ENCODE measurements around the gene NOCT. TPM values are rescaled to one million over a fixed set of nuclear protein-coding genes. Genes with fewer than 3 reads are reported as not detected.
"Not testable (repeated sequence)": the region's sequence is repeated elsewhere in the genome, so short reads cannot be mapped to it uniquely, and the experiment has no call there.

The NOCT gene
- total RNA-seq, 2 donors from 2014 or later, result 4.5 to 13.5 TPM

- Histone ChIP-seq H3K36me3 (no peaks in the 10 kb centered on the region), H3K27ac (no peak overlapping the region), H3K4me3 (no peak overlapping the region), H3K4me1 (no peaks in the 10 kb centered on the region), H3K27me3 (no peaks in the 10 kb centered on the region), H3K9ac (ENCODE audit: low read depth in 2 of 2, low read length in 2 of 2) (no peak overlapping the region), H3K9me3 (no peaks in the 10 kb centered on the region)
- no peak for TF ChIP-seq CTCF (IDR thresholded peaks at IDR 0.05)
- intact Hi-C loops (cut with DNase I), result no loop called here
- no peak for DNase-seq
These were observed 32.8 kb upstream of the NOCT start for GRCh38 chr4:138982754-138983153.

- H3K9ac ChIP-seq (ENCODE audit: low read depth in 2 of 2, low read length in 2 of 2), result no peak overlapping the region
- DNase-seq, result no peak
- no peak overlapping the region for H3K27ac ChIP-seq
- no peaks in the 10 kb centered on the region for H3K36me3 ChIP-seq
- no peak for TF ChIP-seq CTCF (IDR thresholded peaks at IDR 0.05)
- intact Hi-C loops (cut with DNase I), result no loop called here
- H3K4me1 ChIP-seq, result no peaks in the 10 kb centered on the region
- no peaks in the 10 kb centered on the region for H3K9me3 ChIP-seq
- no peaks in the 10 kb centered on the region for H3K27me3 ChIP-seq
- no peak overlapping the region for H3K4me3 ChIP-seq
These were observed 31.9 kb upstream of the NOCT start for GRCh38 chr4:138983690-138984089.

GRCh38 chr4:138984647-138985046, 30.9 kb upstream of the NOCT start:
- no peak overlapping the region for H3K27ac ChIP-seq
- H3K9ac ChIP-seq (ENCODE audit: low read depth in 2 of 2, low read length in 2 of 2), result no peak overlapping the region
- H3K9me3 ChIP-seq, result no peaks in the 10 kb centered on the region
- H3K4me1 ChIP-seq, result no peaks in the 10 kb centered on the region
- no peak for TF ChIP-seq CTCF (IDR thresholded peaks at IDR 0.05)
- no peaks in the 10 kb centered on the region for H3K27me3 ChIP-seq
- no peak for DNase-seq
- intact Hi-C loops (cut with DNase I), result no loop called here
- H3K36me3 ChIP-seq, result no peaks in the 10 kb centered on the region
- H3K4me3 ChIP-seq, result no peak overlapping the region

- DNase-seq, result no peak
- Histone ChIP-seq H3K9ac (ENCODE audit: low read depth in 2 of 2, low read length in 2 of 2) (no peak overlapping the region), H3K36me3 (no peaks in the 10 kb centered on the region), H3K27me3 (no peaks in the 10 kb centered on the region), H3K27ac (no peak overlapping the region), H3K4me3 (no peak overlapping the region), H3K4me1 (no peaks in the 10 kb centered on the region), H3K9me3 (no peaks in the 10 kb centered on the region)
- intact Hi-C loops (cut with DNase I), result no loop called here
- no peak for TF ChIP-seq CTCF (IDR thresholded peaks at IDR 0.05)
These were observed 22.9 kb upstream of the NOCT start for GRCh38 chr4:138992676-138993075.

- Histone ChIP-seq H3K4me3 (no peak overlapping the region), H3K36me3 (no peaks in the 10 kb centered on the region), H3K27ac (no peak overlapping the region), H3K9me3 (no peaks in the 10 kb centered on the region), H3K27me3 (no peaks in the 10 kb centered on the region), H3K9ac (ENCODE audit: low read depth in 2 of 2, low read length in 2 of 2) (no peak overlapping the region), H3K4me1 (no peaks in the 10 kb centered on the region)
- intact Hi-C loops (cut with DNase I), result no loop called here
- no peak for DNase-seq
- no peak for TF ChIP-seq CTCF (IDR thresholded peaks at IDR 0.05)
These were observed 19.5 kb upstream of the NOCT start for GRCh38 chr4:138996090-138996489.

GRCh38 chr4:138999666-139000065, 15.9 kb upstream of the NOCT start:
- Histone ChIP-seq H3K36me3 (no peaks in the 10 kb centered on the region), H3K4me3 (no peak overlapping the region), H3K27ac (no peak overlapping the region), H3K4me1 (no peaks in the 10 kb centered on the region), H3K9ac (ENCODE audit: low read depth in 2 of 2, low read length in 2 of 2) (no peak overlapping the region), H3K27me3 (no peaks in the 10 kb centered on the region), H3K9me3 (no peaks in the 10 kb centered on the region)
- DNase-seq, result no peak
- no peak for TF ChIP-seq CTCF (IDR thresholded peaks at IDR 0.05)
- intact Hi-C loops (cut with DNase I), result no loop called here

- DNase-seq; intact Hi-C loops (cut with DNase I); H3K27ac ChIP-seq; H3K27me3 ChIP-seq; H3K4me3 ChIP-seq; H3K4me1 ChIP-seq; H3K36me3 ChIP-seq; H3K9me3 ChIP-seq; H3K9ac ChIP-seq (ENCODE audit: low read depth in 2 of 2, low read length in 2 of 2): not testable (repeated sequence)
These were observed 15.4 kb upstream of the NOCT start for GRCh38 chr4:139000134-139000533.

GRCh38 chr4:139001430-139001829, 14.2 kb upstream of the NOCT start:
- H3K4me3 ChIP-seq; H3K9me3 ChIP-seq; H3K27me3 ChIP-seq; intact Hi-C loops (cut with DNase I); DNase-seq; H3K27ac ChIP-seq; H3K4me1 ChIP-seq; H3K9ac ChIP-seq (ENCODE audit: low read depth in 2 of 2, low read length in 2 of 2); H3K36me3 ChIP-seq: not testable (repeated sequence)

Data from colonic mucosa (tissue), 4 donors.